IPS DF 6.9 (cell line): ENCODE measurements around the gene TNK2.

Experiments used
- DNase-seq: peaks from one replicate; pipeline ENCODE4 v3.0.0-alpha.2; 2013; ENCODE audit warnings: low read depth, low spot score
- H3K27ac ChIP-seq: one replicate; pipeline ENCODE4 v1.5.1; 2013; ENCODE audit warnings: low read length, control low read depth
- H3K27me3 ChIP-seq: 2 replicates; pipeline ENCODE4 v1.6.1; 2013; ENCODE audit warnings: mild to moderate bottlenecking, low read length; ENCODE audit not compliant: control insufficient read depth, insufficient read depth
- H3K36me3 ChIP-seq: 2 replicates; pipeline ENCODE4 v1.6.1; 2013; ENCODE audit warnings: low read length; ENCODE audit not compliant: control insufficient read depth, insufficient read depth
- H3K4me1 ChIP-seq: 2 replicates; pipeline ENCODE4 v1.6.1; 2013; ENCODE audit warnings: low read length; ENCODE audit not compliant: control insufficient read depth, insufficient read depth
- H3K4me3 ChIP-seq: 2 replicates; pipeline ENCODE4 v1.5.1; 2013; ENCODE audit warnings: mild to moderate bottlenecking, low read length
- H3K9me3 ChIP-seq: 2 replicates; pipeline ENCODE4 v1.6.1; 2013; ENCODE audit warnings: low read length, inconsistent platforms; ENCODE audit not compliant: control insufficient read depth, insufficient read depth
- WGBS: extraction: QIAGEN DNeasy Blood & Tissue Kit; methylation state at CpG from one replicate; pipeline ENCODE4 v1.1.7; 2013; ENCODE audit warnings: mixed read lengths, missing lambda C conversion rate; ENCODE audit not compliant: insufficient read length, insufficient coverage; 5-methylcytosine and 5-hydroxymethylcytosine counted together

TNK2 gene

DNA sequence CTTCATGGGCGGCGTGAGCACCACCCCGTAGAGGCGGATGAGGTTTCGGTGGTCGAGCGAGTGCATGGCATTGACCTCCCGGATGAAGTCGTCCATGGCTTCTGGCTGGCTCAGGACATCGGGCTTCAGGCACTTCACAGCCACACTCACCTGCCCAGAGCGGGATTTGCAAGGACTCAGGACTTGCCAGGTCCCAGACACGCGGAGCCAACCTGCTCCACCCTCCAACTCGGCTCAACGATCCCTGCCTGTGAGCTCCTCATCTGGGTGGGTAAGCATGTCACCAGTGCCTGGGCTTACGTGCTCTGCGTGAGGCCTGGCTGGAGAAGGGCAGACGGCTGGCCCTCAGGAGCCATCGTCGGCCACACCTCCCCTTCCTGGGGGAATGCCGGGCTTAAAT lies 25.2 kb downstream of the TNK2 start:
- Histone ChIP-seq H3K4me1 (peaks cover 10% of the 10 kb centered on the region), H3K4me3 (no peak overlapping the region), H3K27me3 (no peaks in the 10 kb centered on the region), H3K27ac (no peak overlapping the region), H3K9me3 (no peaks in the 10 kb centered on the region), H3K36me3 (peaks cover 22% of the 10 kb centered on the region)
- no peak for DNase-seq
- no CpG with 5 or more reads among the region's 21 CpGs for WGBS

DNA sequence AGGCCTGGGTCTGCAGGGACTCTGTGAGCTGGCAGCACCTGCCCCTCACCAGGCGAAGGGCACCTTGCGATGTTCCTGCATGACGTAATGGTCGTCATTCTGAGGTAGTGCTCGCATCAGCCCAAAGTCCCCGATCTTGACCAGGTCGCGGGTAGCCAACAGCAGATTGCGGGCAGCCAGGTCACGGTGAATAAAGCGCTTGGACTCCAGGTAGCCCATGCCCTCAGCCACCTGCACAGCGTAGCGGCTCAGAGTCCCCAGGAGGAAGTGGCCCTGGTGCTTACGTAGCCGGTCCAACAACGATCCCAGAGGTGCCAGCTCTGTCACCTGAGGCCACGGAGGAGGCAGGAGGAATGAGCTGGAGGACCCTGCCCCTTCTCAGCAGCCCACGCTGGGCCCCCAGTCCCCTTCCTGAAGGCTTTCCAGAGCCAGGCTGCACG lies 26.3 kb downstream of the TNK2 start:
- H3K4me3 ChIP-seq: no peak overlapping the region
- peaks cover 8% of the 10 kb centered on the region; the same call in 1 of the 2 replicates for H3K4me1 ChIP-seq
- peaks cover 24% of the 10 kb centered on the region for H3K36me3 ChIP-seq
- no peak overlapping the region for H3K27ac ChIP-seq
- no peaks in the 10 kb centered on the region for H3K9me3 ChIP-seq
- no CpG with 5 or more reads among the region's 19 CpGs for WGBS
- no peaks in the 10 kb centered on the region for H3K27me3 ChIP-seq
- DNase-seq: no peak

- DNase-seq: no peak
- Histone ChIP-seq H3K4me1 (peaks cover 5% of the 10 kb centered on the region; the same call in 1 of the 2 replicates), H3K4me3 (no peak overlapping the region), H3K36me3 (peaks cover 24% of the 10 kb centered on the region), H3K27me3 (no peaks in the 10 kb centered on the region), H3K9me3 (no peaks in the 10 kb centered on the region), H3K27ac (no peak overlapping the region)
- WGBS: no CpG with 5 or more reads among the region's 12 CpGs
These were observed 26.9 kb downstream of the TNK2 start for GRCh38 chr3:195881276-195881988.

DNA sequence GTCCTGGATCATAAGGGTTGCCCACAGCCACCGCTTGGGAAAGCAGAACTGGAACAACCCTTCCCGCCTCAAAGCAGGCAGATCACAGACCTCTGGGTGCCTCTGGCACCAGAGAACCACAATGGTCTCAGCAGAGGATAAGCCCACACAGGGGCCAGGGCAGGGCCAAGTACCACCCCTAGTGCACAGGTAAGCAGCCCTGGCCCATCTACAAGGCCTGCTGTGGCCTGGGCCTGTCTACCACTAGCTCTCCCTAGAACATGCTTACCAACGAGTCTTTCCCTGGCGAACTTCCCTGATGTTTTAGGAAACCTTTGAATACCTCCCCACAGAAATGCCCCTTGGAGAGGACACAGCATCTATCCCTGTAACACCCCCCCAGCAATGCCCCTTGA lies 28.3 kb downstream of the TNK2 start:
- H3K4me3 ChIP-seq: no peak overlapping the region
- H3K27me3 ChIP-seq: no peaks in the 10 kb centered on the region
- WGBS: no CpG with 5 or more reads among the region's 4 CpGs
- H3K27ac ChIP-seq: no peak overlapping the region
- H3K4me1 ChIP-seq: peaks cover under 1% of the 10 kb centered on the region; the same call in 1 of the 2 replicates
- no peaks in the 10 kb centered on the region for H3K9me3 ChIP-seq
- no peak for DNase-seq
- H3K36me3 ChIP-seq: peaks cover 21% of the 10 kb centered on the region

DNA sequence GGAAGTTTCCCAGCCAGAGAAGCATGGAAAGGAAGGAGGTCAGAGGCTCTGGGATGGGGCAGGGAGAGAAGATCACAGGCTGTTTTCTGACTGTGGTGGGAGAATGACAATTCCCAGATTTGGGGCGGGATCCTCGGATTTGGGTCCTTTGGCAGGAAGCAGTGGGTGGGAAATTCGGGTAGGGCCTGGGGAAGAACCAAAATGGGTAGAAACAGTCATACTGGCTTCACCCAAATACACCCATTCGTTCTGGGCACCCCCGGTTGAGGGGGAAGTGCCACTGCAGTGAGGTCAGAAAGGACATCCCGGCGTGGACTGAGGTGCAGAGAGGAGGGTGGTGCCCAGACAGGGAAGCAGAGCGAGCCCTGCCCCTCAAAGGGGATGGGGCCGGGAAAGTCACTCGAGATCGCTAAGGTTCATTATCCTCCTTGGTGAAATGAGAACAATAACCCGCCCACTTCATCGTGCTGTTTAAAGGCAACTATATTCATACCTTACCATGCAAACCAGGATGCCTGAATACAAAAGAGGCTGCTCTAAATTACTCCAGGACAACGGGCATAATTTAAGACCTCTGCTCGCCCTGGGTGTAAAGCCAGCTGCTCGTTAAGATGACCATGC lies 28.8 kb downstream of the TNK2 start:
- DNase-seq: no peak
- Histone ChIP-seq H3K27me3 (no peaks in the 10 kb centered on the region), H3K4me1 (no peaks in the 10 kb centered on the region), H3K36me3 (peaks cover 16% of the 10 kb centered on the region), H3K4me3 (no peak overlapping the region), H3K27ac (no peak overlapping the region), H3K9me3 (no peaks in the 10 kb centered on the region)
- no CpG with 5 or more reads among the region's 16 CpGs for WGBS

DNA sequence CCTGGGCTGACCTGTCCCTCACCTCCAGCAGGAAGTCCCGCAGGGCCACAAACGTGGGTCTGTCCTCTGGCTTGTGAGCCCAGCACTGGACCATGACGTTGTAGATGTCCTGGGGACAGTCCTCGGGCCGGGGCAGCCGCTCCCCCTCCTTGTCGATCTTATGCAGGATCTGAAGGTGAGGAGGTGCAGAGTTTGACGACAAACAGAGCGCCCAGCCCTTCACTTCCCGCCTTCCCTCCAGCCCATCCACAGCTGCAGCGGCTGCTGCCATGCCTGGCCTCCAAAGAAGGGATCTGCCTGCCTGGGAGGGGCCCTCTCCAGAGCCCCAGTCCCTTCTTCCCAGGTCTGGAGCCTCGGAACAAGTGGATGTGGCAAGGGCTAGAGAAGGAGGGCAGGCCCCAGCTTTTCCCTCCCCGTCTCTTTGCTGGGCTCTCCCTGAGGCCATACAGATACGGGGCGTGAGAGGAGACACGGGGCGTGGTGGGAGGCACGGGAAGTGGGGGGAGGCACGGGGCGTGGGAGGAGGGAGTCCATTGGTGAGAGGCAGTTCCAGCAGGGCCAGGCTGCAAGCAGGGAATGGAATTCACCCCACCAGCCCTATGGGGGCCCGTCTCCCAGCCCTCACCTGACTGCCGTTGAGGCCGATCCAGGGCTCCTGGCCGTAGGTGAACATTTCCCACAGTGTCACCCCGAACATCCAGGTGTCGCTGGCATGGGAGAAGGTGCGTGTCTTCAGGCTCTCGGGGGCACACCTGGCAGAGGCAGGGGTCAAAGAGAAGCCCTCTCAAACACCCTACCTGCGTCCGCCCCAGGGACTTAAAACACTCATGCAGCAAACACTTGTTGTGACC lies 29.7 kb downstream of the TNK2 start:
- Histone ChIP-seq H3K4me1 (no peaks in the 10 kb centered on the region), H3K27me3 (no peaks in the 10 kb centered on the region), H3K9me3 (no peaks in the 10 kb centered on the region), H3K27ac (no peak overlapping the region), H3K4me3 (no peak overlapping the region; the same call in 1 of the 2 replicates), H3K36me3 (peaks cover 16% of the 10 kb centered on the region)
- no peak for DNase-seq
- no CpG with 5 or more reads among the region's 30 CpGs for WGBS

DNA sequence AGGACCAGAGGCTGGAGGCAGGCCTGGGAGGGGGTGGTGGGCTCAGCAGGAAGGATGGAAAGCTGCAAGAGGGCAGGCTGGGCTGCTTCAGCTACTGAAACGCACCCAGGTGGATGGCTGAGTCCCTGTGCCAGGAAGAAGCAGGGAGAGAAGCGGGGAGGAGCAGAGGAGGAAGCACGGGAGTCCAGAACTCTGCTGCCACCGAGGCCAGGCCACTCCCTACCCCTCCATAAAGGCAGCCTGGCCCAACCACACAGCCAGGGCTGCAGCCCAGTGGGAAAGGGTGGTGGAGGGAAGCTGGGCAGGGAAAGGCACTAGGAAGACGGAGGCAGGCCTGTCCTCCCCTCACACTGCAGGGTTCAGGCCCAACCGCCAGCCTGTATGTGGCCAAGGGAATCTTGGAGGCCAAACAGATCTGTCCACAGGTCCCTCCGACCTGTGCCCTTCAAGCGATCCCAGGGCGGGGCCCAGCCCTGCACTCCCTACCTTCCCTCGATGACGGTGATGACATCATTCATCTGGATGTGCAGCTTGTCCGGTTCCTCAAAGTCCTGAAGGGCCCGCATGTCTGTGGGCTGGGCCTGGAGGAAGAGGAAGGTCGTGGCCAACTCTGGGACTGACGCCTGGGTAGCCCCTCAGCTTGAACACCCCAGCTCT lies 30.5 kb downstream of the TNK2 start:
- DNase-seq: no peak
- H3K36me3 ChIP-seq: peaks cover 12% of the 10 kb centered on the region
- no peak overlapping the region; the same call in 1 of the 2 replicates for H3K4me3 ChIP-seq
- no peaks in the 10 kb centered on the region for H3K4me1 ChIP-seq
- no CpG with 5 or more reads among the region's 15 CpGs for WGBS
- H3K27me3 ChIP-seq: no peaks in the 10 kb centered on the region
- H3K9me3 ChIP-seq: no peaks in the 10 kb centered on the region
- no peak overlapping the region for H3K27ac ChIP-seq

GRCh38 chr3:195877136-195877715 lies 31.1 kb downstream of the TNK2 start:
- Histone ChIP-seq H3K36me3 (peaks cover 12% of the 10 kb centered on the region), H3K27ac (no peak overlapping the region), H3K4me1 (no peaks in the 10 kb centered on the region), H3K27me3 (no peaks in the 10 kb centered on the region), H3K9me3 (no peaks in the 10 kb centered on the region), H3K4me3 (no peak overlapping the region)
- WGBS: no CpG with 5 or more reads among the region's 10 CpGs
- no peak for DNase-seq

GRCh38 chr3:195876297-195877064 lies 31.9 kb downstream of the TNK2 start:
- no peaks in the 10 kb centered on the region for H3K4me1 ChIP-seq
- H3K36me3 ChIP-seq: peaks cover 8% of the 10 kb centered on the region
- no peak overlapping the region for H3K4me3 ChIP-seq
- no peaks in the 10 kb centered on the region for H3K9me3 ChIP-seq
- DNase-seq: no peak
- WGBS: no CpG with 5 or more reads among the region's 28 CpGs
- no peaks in the 10 kb centered on the region for H3K27me3 ChIP-seq
- no peak overlapping the region for H3K27ac ChIP-seq
